Transverse colon (tissue), 4 donors: ENCODE measurements around the gene TBX5.

Source experiments
- POLR2AphosphoS5 ChIP-seq, 3 donors: sonication (generic); formaldehyde crosslinking; IDR thresholded peaks; one replicate each; pipeline ENCODE4 v1.6.1; 2016; ENCODE audit warnings: antibody characterized with exemption in 3 of 3
- TF ChIP-seq, protein P1 (sequence below), 5 experiments: fragments of 200-600 bp in 3 of 5; fragments of 450-650 bp in 2 of 5; sonication (generic) in 3 of 5; IDR thresholded peaks; 1 replicate in 2 of 5; 2 replicates in 3 of 5; pipeline ENCODE4 v1.5.1; 2016 to 2017; ENCODE audit warnings: antibody characterized with exemption in 5 of 5, inconsistent platforms in 3 of 5, mild to moderate bottlenecking in 2 of 5, moderate library complexity in 1 of 5

DNA sequence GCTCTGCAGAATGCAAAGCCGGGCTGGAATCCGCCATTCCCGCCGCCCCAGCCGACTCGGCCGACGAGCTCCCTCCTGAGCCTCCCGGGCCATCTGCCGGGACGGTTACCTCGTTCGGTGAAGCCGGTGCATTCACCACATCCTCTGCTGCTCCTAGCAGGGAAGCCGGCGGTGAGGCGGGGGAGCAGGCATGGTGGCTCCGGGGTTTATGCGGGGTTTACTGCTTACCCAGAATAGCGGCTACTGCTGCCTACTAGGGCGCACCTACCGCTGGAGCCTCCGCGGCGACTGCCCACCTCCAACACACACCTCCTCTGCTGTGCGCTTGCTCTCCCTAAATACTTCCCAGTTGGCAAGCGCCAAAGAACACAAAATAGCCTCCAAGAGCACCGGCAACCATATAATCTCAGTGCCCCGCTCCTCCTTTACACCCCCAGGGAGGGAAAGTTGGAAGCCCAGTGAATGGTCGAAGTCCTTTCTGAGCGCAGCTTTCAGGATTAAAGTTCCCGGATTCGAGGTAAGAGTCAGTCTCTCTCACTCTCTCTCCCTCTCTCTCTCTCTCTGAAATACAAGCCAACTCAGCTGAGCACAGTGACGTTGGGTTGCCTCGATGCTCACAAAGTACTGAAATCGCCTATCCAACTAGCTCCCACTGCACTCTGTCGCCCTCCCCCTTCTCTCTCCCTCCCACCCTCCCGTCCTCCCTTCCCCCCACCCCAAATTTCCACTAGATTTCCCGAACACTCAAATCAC, at the start of gene TBX5:
- TF ChIP-seq, protein P1, sequence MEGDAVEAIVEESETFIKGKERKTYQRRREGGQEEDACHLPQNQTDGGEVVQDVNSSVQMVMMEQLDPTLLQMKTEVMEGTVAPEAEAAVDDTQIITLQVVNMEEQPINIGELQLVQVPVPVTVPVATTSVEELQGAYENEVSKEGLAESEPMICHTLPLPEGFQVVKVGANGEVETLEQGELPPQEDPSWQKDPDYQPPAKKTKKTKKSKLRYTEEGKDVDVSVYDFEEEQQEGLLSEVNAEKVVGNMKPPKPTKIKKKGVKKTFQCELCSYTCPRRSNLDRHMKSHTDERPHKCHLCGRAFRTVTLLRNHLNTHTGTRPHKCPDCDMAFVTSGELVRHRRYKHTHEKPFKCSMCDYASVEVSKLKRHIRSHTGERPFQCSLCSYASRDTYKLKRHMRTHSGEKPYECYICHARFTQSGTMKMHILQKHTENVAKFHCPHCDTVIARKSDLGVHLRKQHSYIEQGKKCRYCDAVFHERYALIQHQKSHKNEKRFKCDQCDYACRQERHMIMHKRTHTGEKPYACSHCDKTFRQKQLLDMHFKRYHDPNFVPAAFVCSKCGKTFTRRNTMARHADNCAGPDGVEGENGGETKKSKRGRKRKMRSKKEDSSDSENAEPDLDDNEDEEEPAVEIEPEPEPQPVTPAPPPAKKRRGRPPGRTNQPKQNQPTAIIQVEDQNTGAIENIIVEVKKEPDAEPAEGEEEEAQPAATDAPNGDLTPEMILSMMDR (IDR thresholded peaks at IDR 0.05) = no peak
- TF ChIP-seq POLR2AphosphoS5 (IDR thresholded peaks at IDR 0.05) = no peak
